CMK (cell line): ENCODE measurements around the gene HNRNPUL1.
A peak's percentile ranks its signal among the peaks of the same experiment; 100 is the strongest.
"Not testable (repeated sequence)": the region's sequence is repeated elsewhere in the genome, so short reads cannot be mapped to it uniquely, and the experiment has no call there.

ENCODE experiments used
- DNase-seq: peaks from one replicate; pipeline ENCODE4 v3.0.0-alpha.2; 2010; ENCODE audit warnings: low read depth

HNRNPUL1 gene

GRCh38 chr19:41325947-41326706 is 62.0 kb downstream of the HNRNPUL1 start:
- DNase-seq, result no peak

DNA sequence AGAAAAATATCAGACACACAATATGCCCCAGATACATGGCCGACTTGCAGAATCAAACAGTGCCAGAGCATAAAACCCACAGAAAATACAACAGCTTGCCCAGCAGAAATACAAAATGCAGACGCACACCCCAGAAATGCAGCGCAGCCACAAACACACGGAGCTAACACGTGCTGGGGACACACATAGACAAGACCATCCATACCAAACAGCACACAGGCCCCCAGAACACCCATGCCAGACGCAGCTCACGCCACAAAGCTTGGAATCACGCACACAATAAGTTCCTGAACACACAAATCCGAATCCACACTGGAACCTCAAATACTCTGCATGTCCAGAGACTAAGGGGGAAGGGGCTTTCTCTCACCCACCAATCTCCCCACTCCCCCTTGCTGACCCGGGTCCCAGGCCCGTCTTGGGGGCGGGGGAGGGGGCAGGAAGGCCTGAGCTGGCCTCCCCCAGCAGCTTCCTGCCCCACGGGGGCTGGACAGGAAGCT is 63.0 kb downstream of the HNRNPUL1 start:
- no peak for DNase-seq

DNA sequence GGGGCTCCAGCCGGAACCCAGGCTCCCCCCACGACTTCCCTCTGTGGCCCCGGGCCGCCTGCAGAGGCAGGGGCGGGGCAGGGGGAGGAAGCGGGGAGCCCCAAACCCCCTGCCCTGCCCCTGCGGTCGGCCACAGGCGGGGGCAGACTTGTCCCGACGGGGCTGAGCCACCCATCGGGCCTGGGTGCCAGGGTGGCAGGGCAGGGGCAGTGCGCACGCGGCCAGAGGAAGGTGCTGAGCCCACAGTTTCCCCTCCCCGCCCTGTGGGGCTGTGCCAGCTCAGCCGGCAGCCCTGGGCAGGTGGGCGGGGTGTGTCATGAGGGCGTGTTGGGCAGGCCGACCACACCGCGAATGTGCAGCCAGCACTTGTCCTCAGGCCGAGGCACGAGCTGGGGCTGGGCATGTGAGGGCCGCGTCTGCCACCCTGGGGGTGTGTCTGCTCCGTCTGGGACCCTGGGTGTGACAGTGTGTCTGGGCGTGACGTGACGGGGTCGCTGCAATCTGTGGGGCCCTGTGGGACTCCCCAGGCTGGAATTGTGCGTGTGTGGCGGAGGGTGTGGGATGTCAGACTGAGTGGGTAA is 63.5 kb downstream of the HNRNPUL1 start:
- DNase-seq, result peak; percentile 95

- no peak for DNase-seq
These were observed 64.1 kb downstream of the HNRNPUL1 start for GRCh38 chr19:41328157-41328841.

GRCh38 chr19:41328842-41329225 is 64.7 kb downstream of the HNRNPUL1 start:
- no peak for DNase-seq

- no peak for DNase-seq
These were observed 66.3 kb downstream of the HNRNPUL1 start for GRCh38 chr19:41330481-41330880.

- DNase-seq, result no peak
These were observed 66.9 kb downstream of the HNRNPUL1 start for GRCh38 chr19:41330946-41331678.

DNA sequence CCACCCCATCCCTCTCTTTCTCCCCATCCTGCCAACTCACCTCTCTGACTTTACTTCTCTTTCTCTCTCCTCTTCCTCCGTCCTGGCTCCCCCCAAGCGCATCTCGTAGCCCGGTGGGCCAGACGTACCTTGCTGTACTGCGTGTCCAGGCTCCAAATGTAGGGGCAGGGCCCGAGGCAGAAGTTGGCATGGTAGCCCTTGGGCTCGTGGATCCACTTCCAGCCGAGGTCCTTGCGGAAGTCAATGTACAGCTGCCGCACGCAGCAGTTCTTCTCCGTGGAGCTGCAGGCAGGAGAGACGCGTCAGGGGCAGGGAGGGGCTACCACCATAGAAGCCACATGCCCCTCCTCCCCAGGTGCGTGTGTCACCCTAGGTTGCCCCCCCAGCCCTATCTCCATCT is 67.8 kb downstream of the HNRNPUL1 start:
- DNase-seq, result no peak

- no peak for DNase-seq
These were observed 68.3 kb downstream of the HNRNPUL1 start for GRCh38 chr19:41332468-41332867.

- no peak for DNase-seq
These were observed 70.6 kb downstream of the HNRNPUL1 start for GRCh38 chr19:41334793-41335192.

GRCh38 chr19:41335467-41335866 is 71.3 kb downstream of the HNRNPUL1 start:
- no peak for DNase-seq

- DNase-seq, result no peak
These were observed 75.8 kb downstream of the HNRNPUL1 start for GRCh38 chr19:41339936-41340335.

- DNase-seq, result no peak
These were observed 77.7 kb downstream of the HNRNPUL1 start for GRCh38 chr19:41341669-41342490.

DNA sequence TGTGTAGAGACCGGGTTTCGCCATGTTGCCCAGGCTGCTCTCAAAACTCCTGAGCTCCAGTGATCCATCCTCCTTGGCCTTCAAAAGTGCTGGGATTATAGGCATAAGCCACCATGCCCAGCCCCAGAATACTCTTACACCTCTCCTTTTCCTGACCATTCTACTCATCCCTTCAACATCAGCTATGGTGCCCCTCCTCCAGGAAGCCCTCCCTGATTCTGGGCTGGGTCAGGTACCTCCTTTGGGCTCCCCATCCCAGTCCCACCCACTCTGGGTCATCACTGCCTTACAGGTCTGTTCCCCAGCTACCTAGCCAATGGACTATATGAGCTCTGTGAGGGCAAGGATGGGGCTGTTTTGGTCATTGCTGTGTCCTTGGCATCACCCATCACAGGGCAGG is 80.0 kb downstream of the HNRNPUL1 start:
- no peak for DNase-seq

DNA sequence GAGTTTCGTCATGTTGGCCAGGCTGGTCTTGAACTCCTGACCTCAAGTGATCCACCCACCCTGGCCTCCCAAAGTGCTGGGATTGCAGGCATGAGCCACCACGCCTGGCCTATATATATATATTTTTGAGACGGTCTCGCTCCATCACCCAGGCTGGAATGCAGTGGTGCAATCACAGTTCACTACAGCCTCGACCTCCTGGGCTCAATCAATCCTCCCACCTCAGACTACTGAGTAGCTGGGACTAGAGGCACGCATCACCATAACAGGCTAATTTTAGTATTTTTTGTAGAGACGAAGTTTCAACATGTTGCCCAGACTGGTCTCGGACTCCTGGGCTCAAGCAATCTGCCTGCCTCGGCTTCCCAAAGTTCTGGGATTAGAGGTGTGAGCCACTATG is 82.7 kb downstream of the HNRNPUL1 start:
- not testable (repeated sequence) for DNase-seq

DNA sequence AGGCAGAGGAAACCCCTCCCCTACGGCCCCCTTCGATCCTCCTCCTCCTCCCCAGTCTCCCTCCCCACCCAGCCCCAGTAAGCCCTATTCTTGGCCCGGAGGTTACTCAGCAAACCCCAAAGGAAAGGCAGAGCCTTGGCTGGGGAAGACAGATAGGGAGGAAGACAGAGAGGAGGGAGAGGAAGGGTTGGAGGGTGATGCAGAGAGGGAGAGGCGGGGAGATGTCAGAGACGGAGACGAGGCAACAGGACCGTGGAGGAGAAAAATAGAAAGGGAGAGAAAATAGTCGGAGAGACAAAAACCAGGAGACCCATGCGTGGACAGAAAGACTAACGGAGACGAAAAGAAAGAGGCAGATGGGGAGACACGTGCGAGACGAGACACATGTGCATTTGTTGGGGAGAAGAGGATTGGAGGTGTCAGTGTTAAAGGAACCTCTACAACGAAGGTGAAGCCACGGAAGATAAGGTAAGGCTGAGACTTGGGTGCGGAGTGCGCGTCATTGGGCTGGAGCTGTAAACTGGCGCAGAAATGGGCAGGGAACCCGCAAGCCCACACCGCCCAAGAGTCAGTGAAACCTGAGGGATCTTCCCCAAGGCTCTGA is 86.7 kb downstream of the HNRNPUL1 start:
- peak; percentile 89 for DNase-seq

DNA sequence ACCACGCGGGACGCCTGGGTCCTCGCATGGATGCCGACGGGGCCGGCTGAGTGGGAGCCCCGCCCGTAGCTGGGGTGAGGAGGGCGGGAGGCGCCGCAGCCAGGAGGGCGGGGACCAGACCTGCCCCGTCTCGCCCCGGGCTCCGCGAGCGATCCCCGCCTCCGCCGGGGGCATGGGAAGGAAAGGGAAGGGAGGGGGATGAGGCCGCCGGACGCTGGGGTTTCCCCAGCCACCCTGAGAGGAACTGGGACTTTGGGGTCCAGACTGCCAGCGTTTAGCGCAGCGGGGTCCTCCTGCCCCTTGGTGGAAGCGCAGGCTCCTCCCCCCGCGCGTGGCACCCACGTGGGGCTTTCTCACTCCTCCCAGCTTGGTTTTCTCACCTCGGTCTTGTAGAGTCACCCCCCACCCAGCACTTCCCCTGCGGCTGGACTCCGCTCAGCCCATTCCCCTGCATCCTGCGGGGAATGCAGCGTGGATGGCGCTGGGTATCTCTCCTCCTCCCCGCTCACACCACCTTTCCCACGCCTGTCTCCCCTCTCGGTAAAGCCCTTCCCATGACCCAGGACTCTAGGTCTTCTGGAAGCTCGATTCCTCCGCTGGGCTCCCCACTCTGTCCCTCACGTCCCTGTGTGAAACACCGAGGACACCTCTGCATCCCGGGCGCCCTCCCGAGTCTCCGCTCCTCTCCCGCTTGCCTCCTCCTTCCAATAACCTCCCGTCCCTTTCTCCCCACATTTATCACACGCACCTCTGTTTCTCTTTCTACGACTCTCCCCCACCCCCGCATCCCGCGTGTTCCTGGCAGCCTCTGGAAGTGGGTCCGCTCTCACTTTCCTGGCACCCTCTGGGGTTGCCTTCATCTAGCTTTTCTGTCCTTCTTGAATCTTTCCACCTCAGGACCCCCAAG is 87.4 kb downstream of the HNRNPUL1 start:
- peak; percentile 91 for DNase-seq

- DNase-seq, result no peak
These were observed 88.1 kb downstream of the HNRNPUL1 start for GRCh38 chr19:41352279-41352608.

DNA sequence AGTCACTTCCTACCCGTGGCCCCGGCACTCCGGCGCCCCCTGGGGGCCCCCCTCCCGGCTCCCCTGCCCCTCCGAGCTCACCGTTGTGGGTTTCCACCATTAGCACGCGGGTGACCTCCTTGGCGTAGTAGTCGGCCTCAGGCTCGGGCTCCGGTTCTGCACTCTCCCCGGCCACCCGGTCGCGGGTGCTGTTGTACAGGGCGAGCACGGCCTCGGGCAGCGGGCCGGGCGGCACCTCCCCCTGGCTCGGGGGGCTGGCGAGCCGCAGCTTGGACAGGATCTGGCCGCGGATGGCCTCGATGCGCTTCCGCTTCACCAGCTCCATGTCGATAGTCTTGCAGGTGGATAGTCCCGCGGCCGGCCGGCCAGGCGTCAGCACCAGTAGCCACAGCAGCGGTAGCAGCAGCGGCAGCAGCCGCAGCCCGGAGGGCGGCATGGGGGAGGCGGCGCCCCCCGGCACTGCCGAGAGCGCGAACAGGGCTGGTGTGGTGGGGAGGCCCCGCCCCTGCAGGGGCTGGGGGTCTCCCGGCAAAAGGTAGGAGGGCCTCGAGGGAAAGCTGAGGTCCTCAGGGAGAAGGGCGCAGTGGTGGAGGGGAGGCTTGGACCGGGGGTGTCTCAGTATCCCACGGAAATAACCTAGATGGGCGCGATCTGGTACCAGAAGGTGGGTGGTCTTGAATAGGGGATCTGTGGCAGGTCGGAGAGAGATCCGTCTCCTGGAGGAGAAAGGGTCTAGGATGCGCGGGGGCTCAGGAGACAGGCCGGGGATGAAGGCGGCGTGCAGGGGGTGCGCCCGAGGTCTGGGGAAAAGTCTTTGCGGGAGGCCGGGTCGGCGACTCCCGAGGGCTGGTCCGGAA is 88.7 kb downstream of the HNRNPUL1 start:
- peak; percentile 54 for DNase-seq
